Pulmonary artery endothelial cell (primary cell): ENCODE measurements around the gene CFAP74. TPM values are rescaled to one million over a fixed set of nuclear protein-coding genes. Genes with fewer than 3 reads are reported as not detected.

Source experiments
- DNase-seq: peaks from one replicate; pipeline ENCODE4 v3.0.0-alpha.2; 2011; ENCODE audit warnings: low read depth, low spot score
- total RNA-seq: library from RNA; depleted of rRNA; stranded (reverse); fragments of >200 nt; gene quantifications from 2 replicates; pipeline ENCODE4 v1.2.3, GENCODE V29; 2014

Gene CFAP74
- total RNA-seq, 1 donor from 2014 or later, result not detected

GRCh38 chr1:1880617-1881312, 122.8 kb downstream of the CFAP74 start:
- DNase-seq, result no peak

GRCh38 chr1:1879942-1880341, 123.6 kb downstream of the CFAP74 start:
- no peak for DNase-seq

- DNase-seq, result no peak
These were observed 125.6 kb downstream of the CFAP74 start for GRCh38 chr1:1877865-1878436.

- DNase-seq, result no peak
These were observed 127.2 kb downstream of the CFAP74 start for GRCh38 chr1:1876335-1876930.

- no peak for DNase-seq
These were observed 127.7 kb downstream of the CFAP74 start for GRCh38 chr1:1875932-1876331.

GRCh38 chr1:1874901-1875300, 128.7 kb downstream of the CFAP74 start:
- DNase-seq, result no peak

GRCh38 chr1:1873186-1873585, 130.4 kb downstream of the CFAP74 start:
- DNase-seq, result no peak

- DNase-seq, result no peak
These were observed 131.1 kb downstream of the CFAP74 start for GRCh38 chr1:1872329-1872994.

Other genes starting within 250 kb of the CFAP74 start
- 47.3 and 56.7 TPM in 2 replicates for gene NADK, start 225.3 kb downstream of the CFAP74 start, total RNA-seq
- gene GNB1, start 112.7 kb downstream of the CFAP74 start, total RNA-seq, result 99.8 and 110 TPM in 2 replicates
- 0.14 TPM in 1 of 2 replicates, not detected in the other for gene CALML6, start 88.5 kb downstream of the CFAP74 start, total RNA-seq
- gene TMEM52, start 84.5 kb downstream of the CFAP74 start, total RNA-seq, result 0.26 and 0.42 TPM in 2 replicates
- not detected in 2 replicates for gene GABRD, start 15.6 kb upstream of the CFAP74 start, total RNA-seq
- 0.59 and 1.8 TPM in 2 replicates for gene PRKCZ, start 46.6 kb upstream of the CFAP74 start, total RNA-seq
- gene FAAP20, start 191.0 kb upstream of the CFAP74 start, total RNA-seq, result 19.8 and 25.1 TPM in 2 replicates
- gene SKI, start 224.5 kb upstream of the CFAP74 start, total RNA-seq, result 18.7 and 20.8 TPM in 2 replicates